ENCODE measurements around the gene CHN2. TPM values are rescaled to one million over a fixed set of nuclear protein-coding genes. Genes with fewer than 3 reads are reported as not detected.

The CHN2 gene
- total RNA-seq, 1 donor = 0.81 TPM

DNA sequence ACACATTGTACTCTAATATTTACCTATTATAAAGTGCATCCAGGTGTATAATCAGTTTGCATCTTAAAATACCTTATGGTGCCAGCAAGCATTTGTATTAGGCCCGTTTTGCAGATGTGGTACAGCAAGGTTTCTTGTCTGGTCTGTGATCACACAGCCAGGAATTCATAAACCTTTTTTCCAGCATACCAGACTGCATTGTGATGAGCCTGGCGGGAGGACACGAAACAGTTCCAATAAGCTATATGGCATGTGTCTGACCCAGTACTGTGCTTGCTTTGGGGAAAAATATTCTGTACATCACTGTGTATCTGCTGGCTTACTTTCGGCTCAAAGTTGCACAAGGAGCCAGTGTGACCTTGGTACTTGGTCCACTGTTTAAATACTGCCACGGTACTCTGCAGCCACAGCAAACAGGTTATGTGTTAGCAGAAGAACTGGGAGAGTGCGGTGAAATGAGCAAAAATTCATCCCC lies 36.3 kb downstream of the CHN2 start:
- TF ChIP-seq, protein P1, sequence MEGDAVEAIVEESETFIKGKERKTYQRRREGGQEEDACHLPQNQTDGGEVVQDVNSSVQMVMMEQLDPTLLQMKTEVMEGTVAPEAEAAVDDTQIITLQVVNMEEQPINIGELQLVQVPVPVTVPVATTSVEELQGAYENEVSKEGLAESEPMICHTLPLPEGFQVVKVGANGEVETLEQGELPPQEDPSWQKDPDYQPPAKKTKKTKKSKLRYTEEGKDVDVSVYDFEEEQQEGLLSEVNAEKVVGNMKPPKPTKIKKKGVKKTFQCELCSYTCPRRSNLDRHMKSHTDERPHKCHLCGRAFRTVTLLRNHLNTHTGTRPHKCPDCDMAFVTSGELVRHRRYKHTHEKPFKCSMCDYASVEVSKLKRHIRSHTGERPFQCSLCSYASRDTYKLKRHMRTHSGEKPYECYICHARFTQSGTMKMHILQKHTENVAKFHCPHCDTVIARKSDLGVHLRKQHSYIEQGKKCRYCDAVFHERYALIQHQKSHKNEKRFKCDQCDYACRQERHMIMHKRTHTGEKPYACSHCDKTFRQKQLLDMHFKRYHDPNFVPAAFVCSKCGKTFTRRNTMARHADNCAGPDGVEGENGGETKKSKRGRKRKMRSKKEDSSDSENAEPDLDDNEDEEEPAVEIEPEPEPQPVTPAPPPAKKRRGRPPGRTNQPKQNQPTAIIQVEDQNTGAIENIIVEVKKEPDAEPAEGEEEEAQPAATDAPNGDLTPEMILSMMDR (IDR thresholded peaks at IDR 0.05; ENCODE audit: insufficient read depth, low read length) = no peak
- no peak overlapping the region for H3K4me3 ChIP-seq (ENCODE audit: low read depth, low read length)
- no peak for DNase-seq (ENCODE audit: low read depth)

DNA sequence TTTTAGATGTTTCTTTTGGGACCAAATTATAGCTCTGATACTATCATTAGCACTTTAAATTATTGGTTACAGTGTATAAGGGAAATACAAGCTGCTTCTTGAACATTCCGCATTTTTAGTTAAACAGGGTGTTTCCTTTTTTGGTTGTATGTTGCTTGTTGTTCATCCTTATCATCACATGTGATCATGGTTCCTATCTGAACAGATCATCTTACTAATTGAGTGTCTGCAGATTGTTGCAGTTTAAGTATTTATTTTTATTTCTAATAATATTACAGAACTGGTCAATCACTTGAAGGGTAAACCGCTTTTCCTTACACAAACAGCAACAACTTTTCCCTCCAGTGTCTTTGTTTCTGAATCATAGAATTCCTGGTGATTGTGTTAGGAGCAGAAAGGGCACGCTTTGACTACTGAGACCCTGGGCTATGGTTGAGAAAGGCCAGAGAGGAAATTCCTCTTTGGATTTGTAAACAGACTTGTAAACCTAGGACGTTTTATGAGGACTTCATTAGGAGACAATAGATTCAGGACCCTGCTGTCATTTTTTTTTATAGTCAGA lies 37.2 kb downstream of the CHN2 start:
- TF ChIP-seq, protein P1 (IDR thresholded peaks at IDR 0.05; ENCODE audit: insufficient read depth, low read length) = no peak
- no peak overlapping the region for H3K4me3 ChIP-seq (ENCODE audit: low read depth, low read length)
- DNase-seq (ENCODE audit: low read depth) = no peak

DNA sequence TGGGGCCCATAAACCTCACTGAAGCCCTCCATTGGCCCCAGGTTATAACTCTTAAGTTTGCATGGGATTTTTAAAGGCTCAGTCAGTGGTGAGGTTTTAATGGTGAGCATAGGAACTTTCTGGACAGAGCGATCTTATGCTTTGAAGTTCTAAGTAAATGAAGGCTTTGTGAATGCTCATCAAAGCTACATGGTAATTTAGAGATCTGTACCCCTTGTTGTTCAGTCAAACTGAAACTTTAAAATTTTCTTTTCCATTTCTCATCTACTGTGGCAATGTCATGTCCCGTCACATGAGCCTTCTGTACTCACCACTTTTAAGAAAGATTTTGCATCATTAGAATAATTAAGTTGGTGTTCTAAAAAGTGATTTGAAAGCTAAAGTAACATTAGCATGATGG lies 39.9 kb downstream of the CHN2 start:
- no peak overlapping the region for H3K4me3 ChIP-seq (ENCODE audit: low read depth, low read length)
- DNase-seq (ENCODE audit: low read depth) = no peak

DNA sequence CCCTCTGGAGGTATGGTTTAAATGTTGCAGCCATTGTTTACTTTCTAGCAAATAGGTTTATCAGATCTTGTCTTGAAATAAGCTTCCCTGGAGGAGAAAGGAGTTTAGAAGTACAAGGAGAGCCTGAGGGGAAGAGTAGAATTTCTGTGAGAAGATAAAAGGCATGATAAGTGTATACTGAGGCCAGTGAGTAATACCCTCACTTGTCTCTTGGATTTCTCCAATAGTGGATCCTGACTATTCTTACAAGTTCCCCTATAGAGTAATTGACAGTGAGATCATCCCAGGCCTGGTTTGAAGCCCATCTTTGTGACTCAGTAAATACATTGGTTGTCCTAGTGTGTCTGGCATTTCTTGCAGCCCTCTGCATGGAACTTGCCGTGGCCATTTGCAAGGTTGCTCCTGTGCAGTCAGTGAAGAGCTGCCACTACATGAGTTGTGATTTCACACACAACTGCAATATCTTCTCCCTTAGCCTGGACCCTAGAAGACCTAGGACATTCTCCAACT lies 41.6 kb downstream of the CHN2 start:
- DNase-seq (ENCODE audit: low read depth) = no peak
- TF ChIP-seq, protein P1 (IDR thresholded peaks at IDR 0.05; ENCODE audit: insufficient read depth, low read length) = no peak
- no peak overlapping the region for H3K4me3 ChIP-seq (ENCODE audit: low read depth, low read length)

More for the DNA sequence above, 39.9 kb downstream of the CHN2 start:
- TF ChIP-seq, protein P1 (IDR thresholded peaks at IDR 0.05; ENCODE audit: insufficient read depth, low read length) = no peak

DNA sequence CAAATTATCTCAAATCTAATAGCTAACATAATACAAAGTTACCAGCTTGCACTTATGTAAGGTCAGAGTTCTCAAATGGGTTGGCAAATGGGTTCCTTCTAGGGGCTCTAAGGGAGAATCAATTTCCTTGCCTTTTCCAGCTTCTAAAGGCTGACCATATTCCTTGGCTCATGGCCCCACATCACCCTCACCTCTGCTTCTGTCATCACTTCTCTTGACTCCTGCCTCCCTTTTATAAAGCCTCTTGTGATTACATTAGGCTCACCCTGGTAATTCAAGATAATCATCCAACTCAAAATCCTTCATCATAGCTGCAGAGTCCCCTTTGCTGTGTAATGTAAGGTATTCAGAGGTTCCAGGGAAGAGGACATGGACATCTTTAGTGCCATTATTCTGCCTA lies 42.1 kb downstream of the CHN2 start:
- H3K4me3 ChIP-seq (ENCODE audit: low read depth, low read length) = no peak overlapping the region
- no peak for DNase-seq (ENCODE audit: low read depth)
- TF ChIP-seq, protein P1 (IDR thresholded peaks at IDR 0.05; ENCODE audit: insufficient read depth, low read length) = no peak

DNA sequence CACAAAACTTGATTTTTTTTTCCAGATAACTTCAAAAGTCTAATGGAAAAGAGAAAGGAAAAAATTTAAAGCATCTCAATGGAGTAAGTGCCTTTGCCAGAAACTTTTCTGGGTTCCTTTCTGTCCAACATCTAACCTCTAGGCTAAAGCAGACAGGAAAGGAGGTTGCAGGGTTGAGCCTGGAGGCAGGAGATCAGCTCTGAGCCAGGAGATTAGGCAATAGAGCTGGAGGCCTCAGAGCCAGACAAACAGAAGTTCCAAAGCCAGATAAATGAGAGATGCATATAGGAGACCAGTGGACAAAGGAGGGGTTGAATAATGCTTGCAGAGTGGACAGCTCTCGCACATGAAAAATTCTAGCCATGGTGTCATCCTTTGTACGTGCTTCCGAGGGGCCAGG lies 42.9 kb downstream of the CHN2 start:
- peak; percentile 58 for DNase-seq (ENCODE audit: low read depth)
- TF ChIP-seq, protein P1 (IDR thresholded peaks at IDR 0.05; ENCODE audit: insufficient read depth, low read length) = no peak
- no peak overlapping the region for H3K4me3 ChIP-seq (ENCODE audit: low read depth, low read length)

DNA sequence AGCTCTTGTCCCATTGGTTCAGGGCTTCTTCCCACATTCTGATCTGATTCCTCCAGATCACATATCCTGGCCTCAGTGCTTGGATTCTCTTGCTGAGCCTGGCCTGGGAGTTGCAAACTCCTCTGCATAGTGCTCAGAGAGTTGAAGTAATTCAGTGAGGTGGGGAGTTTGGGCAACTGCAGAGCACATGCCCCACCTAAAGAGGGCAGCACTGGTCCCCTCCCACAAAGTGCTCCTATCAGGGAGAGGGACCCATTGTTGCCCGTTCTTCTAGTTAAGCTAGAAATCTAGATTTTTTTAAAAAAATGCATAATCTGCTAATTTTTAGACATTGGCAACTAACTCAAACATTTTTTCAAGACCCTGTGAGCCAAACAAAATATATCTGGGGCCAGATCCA lies 45.1 kb downstream of the CHN2 start:
- TF ChIP-seq, protein P1 (IDR thresholded peaks at IDR 0.05; ENCODE audit: insufficient read depth, low read length) = peak; percentile 46
- DNase-seq (ENCODE audit: low read depth) = peak; percentile 58
- H3K4me3 ChIP-seq (ENCODE audit: low read depth, low read length) = no peak overlapping the region
